HEK293 (cell line): Measurements from ENCODE around the gene RASSF3.

Experiments
- CTCF ChIP-seq: fragments of 450-650 bp; formaldehyde crosslinking; IDR thresholded peaks from 2 replicates; pipeline ENCODE4 v1.5.1; 2016; ENCODE audit warnings: missing biosample characterization, missing genetic modification characterization
- SP2 ChIP-seq: fragments of 450-650 bp; formaldehyde crosslinking; IDR thresholded peaks from 2 replicates; pipeline ENCODE4 v1.5.1; 2016; ENCODE audit warnings: missing biosample characterization, missing genetic modification characterization
- ZBTB21 ChIP-seq: fragments of 450-650 bp; formaldehyde crosslinking; IDR thresholded peaks from 2 replicates; pipeline ENCODE4 v1.5.1; 2017; ENCODE audit warnings: missing biosample characterization, missing genetic modification characterization
- ZBTB49 ChIP-seq: fragments of 450-650 bp; formaldehyde crosslinking; IDR thresholded peaks from 2 replicates; pipeline ENCODE4 v1.5.1; 2016; ENCODE audit warnings: missing biosample characterization, missing genetic modification characterization, low read depth
- ZFP37 ChIP-seq: fragments of 450-650 bp; formaldehyde crosslinking; IDR thresholded peaks from 2 replicates; pipeline ENCODE4 v1.5.1; 2016; ENCODE audit warnings: missing biosample characterization, missing genetic modification characterization
- ZNF140 ChIP-seq: fragments of 450-650 bp; formaldehyde crosslinking; IDR thresholded peaks from 2 replicates; pipeline ENCODE4 v1.5.1; 2016; ENCODE audit warnings: missing biosample characterization, missing genetic modification characterization
- ZNF169 ChIP-seq: fragments of 450-650 bp; formaldehyde crosslinking; IDR thresholded peaks from 2 replicates; pipeline ENCODE4 v1.5.1; 2016; ENCODE audit warnings: missing biosample characterization, missing genetic modification characterization
- ZNF202 ChIP-seq: fragments of 450-650 bp; formaldehyde crosslinking; IDR thresholded peaks from 2 replicates; pipeline ENCODE4 v1.5.1; 2016; ENCODE audit warnings: missing biosample characterization, missing genetic modification characterization, borderline replicate concordance
- ZNF341 ChIP-seq: fragments of 450-650 bp; formaldehyde crosslinking; IDR thresholded peaks from 2 replicates; pipeline ENCODE4; 2016; ENCODE audit warnings: low read depth, missing biosample characterization, missing genetic modification characterization
- ZNF843 ChIP-seq: fragments of 450-650 bp; formaldehyde crosslinking; IDR thresholded peaks from 2 replicates; pipeline ENCODE4 v1.5.1; 2016; ENCODE audit warnings: missing biosample characterization, missing genetic modification characterization
- TF ChIP-seq, protein P1 (sequence below): fragments of 450-650 bp; formaldehyde crosslinking; IDR thresholded peaks from 2 replicates; pipeline ENCODE4 v1.5.1; 2016; ENCODE audit warnings: missing biosample characterization, missing genetic modification characterization

DNA sequence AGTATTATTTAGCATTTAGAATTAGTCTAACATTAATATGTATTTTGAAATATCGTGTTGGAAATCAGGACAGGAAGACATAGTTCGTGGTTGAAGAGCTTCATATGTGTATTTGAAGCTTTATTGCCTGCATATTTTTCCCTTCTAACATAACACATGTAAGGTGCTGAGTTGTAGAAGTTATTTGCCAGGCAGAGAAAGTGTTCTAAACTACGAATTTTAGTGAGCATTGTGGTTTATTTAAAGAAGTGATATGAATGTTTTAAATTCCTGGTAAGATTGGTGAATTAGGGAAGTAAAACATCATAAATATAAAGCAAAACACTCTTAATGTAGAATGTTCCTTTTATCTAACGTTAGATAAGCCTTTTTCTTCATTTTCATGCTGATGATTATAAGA, 2.5 kb downstream of the RASSF3 start:
- no peak for TF ChIP-seq ZNF843 (tag by site-specific recombination)
- TF ChIP-seq ZBTB21 (tag by site-specific recombination), result no peak
- no peak for TF ChIP-seq ZNF169 (tag by site-specific recombination)
- no peak for TF ChIP-seq SP2 (tag by site-specific recombination)
- TF ChIP-seq CTCF (tag by site-specific recombination), result no peak
- TF ChIP-seq ZBTB49 (tag by site-specific recombination), result no peak
- TF ChIP-seq ZNF202, result no peak
- no peak for TF ChIP-seq ZFP37 (tag by site-specific recombination)
- TF ChIP-seq, protein P1, sequence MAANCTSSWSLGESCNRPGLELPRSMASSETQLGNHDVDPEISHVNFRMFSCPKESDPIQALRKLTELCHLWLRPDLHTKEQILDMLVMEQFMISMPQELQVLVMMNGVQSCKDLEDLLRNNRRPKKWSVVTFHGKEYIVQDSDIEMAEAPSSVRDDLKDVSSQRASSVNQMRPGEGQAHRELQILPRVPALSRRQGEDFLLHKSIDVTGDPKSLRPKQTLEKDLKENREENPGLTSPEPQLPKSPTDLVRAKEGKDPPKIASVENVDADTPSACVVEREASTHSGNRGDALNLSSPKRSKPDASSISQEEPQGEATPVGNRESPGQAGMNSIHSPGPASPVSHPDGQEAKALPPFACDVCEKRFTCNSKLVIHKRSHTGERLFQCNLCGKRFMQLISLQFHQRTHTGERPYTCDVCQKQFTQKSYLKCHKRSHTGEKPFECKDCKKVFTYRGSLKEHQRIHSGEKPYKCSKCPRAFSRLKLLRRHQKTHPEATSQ (tag by site-specific recombination), result no peak
- TF ChIP-seq ZNF140 (tag by site-specific recombination), result no peak
- no peak for TF ChIP-seq ZNF341
